ENCODE results near the gene NR1I3. TPM values are rescaled to one million over a fixed set of nuclear protein-coding genes. Genes with fewer than 3 reads are reported as not detected.
A peak's percentile ranks its signal among the peaks of the same experiment; 100 is the strongest.

NR1I3 gene
- total RNA-seq, 1 experiment from 2014 or later, result not detected

DNA sequence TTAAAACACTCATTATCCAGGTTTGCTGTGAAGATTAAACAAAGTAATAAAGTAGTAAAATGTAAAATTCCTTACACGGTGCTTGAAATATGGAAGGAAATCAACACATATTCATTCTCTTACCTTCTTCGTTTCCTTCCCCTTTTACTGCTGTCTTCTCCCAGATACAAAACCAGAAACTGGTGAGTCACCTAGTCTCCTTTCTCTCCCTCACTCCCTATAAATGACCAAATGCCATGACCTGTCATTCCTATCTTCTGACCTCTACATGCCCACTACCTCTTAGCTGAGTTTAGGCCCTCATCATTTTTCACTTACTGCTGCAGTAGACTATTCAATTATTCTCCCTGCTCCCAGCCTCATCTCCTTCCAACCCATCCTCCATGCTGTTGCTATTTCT is 4.3 kb upstream of the NR1I3 start:
- no peaks in the 10 kb centered on the region for H3K79me2 ChIP-seq (ENCODE audit: low read length)
- no peaks in the 10 kb centered on the region for H3K4me1 ChIP-seq (ENCODE audit: low read length)
- H3K27ac ChIP-seq (ENCODE audit: low read length), result no peak overlapping the region
- H4K20me1 ChIP-seq (ENCODE audit: insufficient read depth, low read depth, low read length), result no peaks in the 10 kb centered on the region
- no peak overlapping the region for H3K4me2 ChIP-seq (ENCODE audit: low read depth, low read length, poor library complexity, severe bottlenecking)
- no peaks in the 10 kb centered on the region for H3K9me3 ChIP-seq (ENCODE audit: low read length)
- no peak overlapping the region for H3K4me3 ChIP-seq (ENCODE audit: low read length)
- no peaks in the 10 kb centered on the region for H3K9me2 ChIP-seq (replicated peaks; ENCODE audit: insufficient read depth, low read length)
- H3K9ac ChIP-seq (ENCODE audit: low read length), result no peak overlapping the region
- no peaks in the 10 kb centered on the region for H3K36me3 ChIP-seq (ENCODE audit: insufficient read depth, low read length)
- DNase-seq, result no peak
- no peaks in the 10 kb centered on the region for H3K27me3 ChIP-seq (ENCODE audit: low read length)
- no peak overlapping the region for H2AFZ ChIP-seq (ENCODE audit: low read length)

DNA sequence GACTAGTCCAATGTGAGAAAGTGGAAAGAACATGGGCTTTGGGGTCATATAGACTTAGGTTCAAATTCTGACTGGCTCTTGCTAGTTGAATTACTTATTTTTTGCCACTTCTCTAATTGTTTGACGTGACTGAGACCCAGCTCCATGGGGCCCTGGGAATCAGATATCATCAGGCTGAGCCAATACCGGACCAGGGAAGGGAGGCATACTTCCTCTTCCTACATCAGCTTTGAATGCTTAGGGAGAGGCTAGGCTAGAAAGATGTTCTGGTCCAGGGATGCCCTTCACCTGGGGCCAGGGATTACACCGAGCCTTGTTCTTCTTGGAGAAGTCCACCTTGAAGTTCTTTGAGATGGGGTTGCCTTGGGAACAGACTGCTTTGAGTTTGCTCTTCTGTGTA is 3.7 kb upstream of the NR1I3 start:
- H4K20me1 ChIP-seq (ENCODE audit: insufficient read depth, low read depth, low read length), result no peaks in the 10 kb centered on the region
- H3K9me2 ChIP-seq (replicated peaks; ENCODE audit: insufficient read depth, low read length), result no peaks in the 10 kb centered on the region
- no peak overlapping the region for H3K9ac ChIP-seq (ENCODE audit: low read length)
- no peaks in the 10 kb centered on the region for H3K4me1 ChIP-seq (ENCODE audit: low read length)
- no peaks in the 10 kb centered on the region for H3K9me3 ChIP-seq (ENCODE audit: low read length)
- H3K36me3 ChIP-seq (ENCODE audit: insufficient read depth, low read length), result no peaks in the 10 kb centered on the region
- no peak overlapping the region for H3K4me3 ChIP-seq (ENCODE audit: low read length)
- no peak for DNase-seq
- no peak overlapping the region for H3K27ac ChIP-seq (ENCODE audit: low read length)
- H3K79me2 ChIP-seq (ENCODE audit: low read length), result no peaks in the 10 kb centered on the region
- H3K27me3 ChIP-seq (ENCODE audit: low read length), result no peaks in the 10 kb centered on the region
- H3K4me2 ChIP-seq (ENCODE audit: low read depth, low read length, poor library complexity, severe bottlenecking), result no peak overlapping the region
- no peak overlapping the region for H2AFZ ChIP-seq (ENCODE audit: low read length)

DNA sequence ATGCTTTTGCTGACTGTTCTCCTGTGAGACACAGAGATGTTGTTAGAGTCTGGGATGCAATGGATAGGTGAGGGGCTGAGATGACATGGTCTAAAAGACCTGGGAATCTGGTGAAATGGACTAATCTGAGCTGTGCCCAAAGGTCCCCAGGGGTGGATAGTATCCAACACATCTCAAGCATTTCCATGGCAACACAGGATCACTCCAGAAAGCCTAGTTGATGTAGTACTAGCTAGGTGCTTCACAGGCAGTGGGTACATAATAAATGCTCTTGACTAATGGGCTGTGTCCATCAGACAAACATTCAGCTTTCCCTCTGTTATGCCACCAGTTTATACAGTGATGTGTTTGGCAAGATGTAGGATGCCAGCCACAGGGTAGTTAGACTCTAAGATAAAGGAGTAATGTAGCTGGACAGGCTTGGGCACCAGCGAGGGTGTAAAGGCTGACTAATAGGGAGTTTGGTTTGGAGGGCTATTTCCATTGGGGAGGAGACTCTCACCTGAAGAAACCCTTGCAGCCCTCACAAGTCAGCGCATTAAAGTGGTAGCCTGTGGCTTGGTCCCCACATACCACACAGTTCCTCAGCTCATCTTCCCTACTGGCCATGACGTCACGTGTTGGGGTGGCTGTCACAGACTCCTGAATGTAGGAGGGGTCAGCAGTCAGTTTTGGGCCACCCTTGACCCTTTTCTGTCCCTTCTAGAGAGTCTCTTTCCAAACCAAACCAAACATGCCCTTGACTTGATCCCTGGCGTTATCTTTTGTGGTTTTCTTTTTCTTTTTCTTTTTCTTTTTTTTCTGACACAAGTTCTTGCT is 1.8 kb downstream of the NR1I3 start:
- Histone ChIP-seq H3K79me2 (ENCODE audit: low read length) (no peaks in the 10 kb centered on the region), H3K9me2 (replicated peaks; ENCODE audit: insufficient read depth, low read length) (no peaks in the 10 kb centered on the region), H2AFZ (ENCODE audit: low read length) (no peak overlapping the region), H3K27ac (ENCODE audit: low read length) (no peak overlapping the region), H3K4me1 (ENCODE audit: low read length) (no peaks in the 10 kb centered on the region), H3K9me3 (ENCODE audit: low read length) (no peaks in the 10 kb centered on the region), H3K27me3 (ENCODE audit: low read length) (no peaks in the 10 kb centered on the region), H3K36me3 (ENCODE audit: insufficient read depth, low read length) (no peaks in the 10 kb centered on the region), H4K20me1 (ENCODE audit: insufficient read depth, low read depth, low read length) (no peaks in the 10 kb centered on the region), H3K9ac (ENCODE audit: low read length) (no peak overlapping the region), H3K4me2 (ENCODE audit: low read depth, low read length, poor library complexity, severe bottlenecking) (no peak overlapping the region), H3K4me3 (ENCODE audit: low read length) (no peak overlapping the region)
- DNase-seq, result no peak

DNA sequence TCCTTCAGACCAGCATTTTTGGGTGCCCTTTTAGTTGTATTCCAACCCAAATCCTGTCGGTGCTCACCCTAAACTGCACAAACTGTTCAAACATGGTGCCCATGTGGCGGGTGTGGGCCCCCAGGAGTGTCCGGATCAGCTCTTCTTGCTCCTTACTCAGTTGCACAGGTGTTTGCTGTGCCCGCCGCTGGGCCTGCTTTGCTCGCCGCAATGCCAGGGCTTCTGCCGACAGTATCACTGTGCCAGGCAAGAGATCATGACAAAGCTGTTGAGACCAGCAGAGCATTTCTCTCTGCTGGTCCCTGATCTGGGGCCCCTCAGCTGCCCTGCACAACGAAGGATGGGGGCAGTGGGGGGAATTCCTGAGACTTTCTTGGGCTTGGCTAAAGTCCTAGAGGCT is 4.9 kb downstream of the NR1I3 start:
- DNase-seq, result no peak
- H3K27me3 ChIP-seq (ENCODE audit: low read length), result no peaks in the 10 kb centered on the region
- peaks cover 12% of the 10 kb centered on the region; the same call in 1 of the 2 replicates for H3K36me3 ChIP-seq (ENCODE audit: insufficient read depth, low read length)

DNA sequence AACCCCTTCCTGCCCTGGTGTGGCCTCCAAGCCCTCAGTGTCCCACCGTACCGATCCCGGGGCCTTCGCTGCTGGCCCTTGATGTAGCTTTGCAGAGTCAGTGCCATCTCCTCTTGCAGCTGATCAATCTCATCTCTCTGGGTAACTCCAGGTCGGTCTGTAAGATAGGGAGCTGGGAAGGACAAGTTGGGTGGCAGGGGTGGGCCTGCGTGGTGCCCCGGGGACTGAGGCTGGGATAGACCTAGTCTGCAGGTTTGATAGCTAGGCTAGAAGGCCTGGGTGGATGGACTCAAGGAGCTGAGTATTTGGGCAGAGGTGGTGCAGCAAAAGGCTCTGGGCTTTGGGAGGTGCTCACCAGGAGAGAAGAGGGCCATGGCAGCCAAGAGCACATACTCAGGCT is 7.2 kb downstream of the NR1I3 start:
- H3K27ac ChIP-seq (ENCODE audit: low read length), result no peak overlapping the region
- no peak overlapping the region for H3K9ac ChIP-seq (ENCODE audit: low read length)
- 0 out of 2 replicates have a peak, but pooled peaks cover 4% of the 10 kb centered on the region for H3K79me2 ChIP-seq (ENCODE audit: low read length)
- no peak for DNase-seq
- H3K9me3 ChIP-seq (ENCODE audit: low read length), result no peaks in the 10 kb centered on the region
- no peaks in the 10 kb centered on the region for H3K9me2 ChIP-seq (replicated peaks; ENCODE audit: insufficient read depth, low read length)
- no peak overlapping the region for H3K4me2 ChIP-seq (ENCODE audit: low read depth, low read length, poor library complexity, severe bottlenecking)
- no peak overlapping the region for H2AFZ ChIP-seq (ENCODE audit: low read length)
- no peaks in the 10 kb centered on the region for H3K27me3 ChIP-seq (ENCODE audit: low read length)
- peaks cover 12% of the 10 kb centered on the region; the same call in 1 of the 2 replicates for H3K36me3 ChIP-seq (ENCODE audit: insufficient read depth, low read length)
- no peak overlapping the region for H3K4me3 ChIP-seq (ENCODE audit: low read length)
- H3K4me1 ChIP-seq (ENCODE audit: low read length), result peaks cover 14% of the 10 kb centered on the region
- H4K20me1 ChIP-seq (ENCODE audit: insufficient read depth, low read depth, low read length), result no peaks in the 10 kb centered on the region

More for the DNA sequence above, 4.9 kb downstream of the NR1I3 start:
- Histone ChIP-seq H3K9me3 (ENCODE audit: low read length) (no peaks in the 10 kb centered on the region), H4K20me1 (ENCODE audit: insufficient read depth, low read depth, low read length) (no peaks in the 10 kb centered on the region), H3K4me3 (ENCODE audit: low read length) (no peak overlapping the region), H2AFZ (ENCODE audit: low read length) (no peak overlapping the region), H3K79me2 (ENCODE audit: low read length) (no peaks in the 10 kb centered on the region), H3K4me2 (ENCODE audit: low read depth, low read length, poor library complexity, severe bottlenecking) (no peak overlapping the region), H3K4me1 (ENCODE audit: low read length) (no peaks in the 10 kb centered on the region), H3K9ac (ENCODE audit: low read length) (no peak overlapping the region), H3K27ac (ENCODE audit: low read length) (no peak overlapping the region), H3K9me2 (replicated peaks; ENCODE audit: insufficient read depth, low read length) (no peaks in the 10 kb centered on the region)

DNA sequence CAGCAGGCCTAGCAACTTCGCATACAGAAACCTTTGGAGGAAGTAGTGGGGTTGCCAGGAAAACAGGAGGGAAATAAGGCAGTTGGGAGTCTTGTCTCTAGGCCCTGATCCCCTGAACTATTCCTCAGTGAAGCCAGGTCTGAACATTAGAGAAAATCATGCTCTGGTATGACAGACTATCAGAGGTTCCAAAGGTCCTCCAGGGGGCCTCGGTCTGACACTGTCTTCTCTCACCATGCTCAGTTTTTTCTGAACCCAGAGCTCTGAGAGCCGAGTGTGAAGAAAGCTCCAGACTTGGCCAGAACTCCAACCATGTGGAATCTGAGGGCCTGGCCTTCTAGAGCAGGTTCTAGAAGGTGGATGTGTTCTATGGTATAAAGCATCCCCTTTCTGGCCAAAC is 8.1 kb downstream of the NR1I3 start:
- Histone ChIP-seq H3K9me3 (ENCODE audit: low read length) (no peaks in the 10 kb centered on the region), H3K79me2 (ENCODE audit: low read length) (0 out of 2 replicates have a peak, but pooled peaks cover 4% of the 10 kb centered on the region), H3K9me2 (replicated peaks; ENCODE audit: insufficient read depth, low read length) (no peaks in the 10 kb centered on the region), H3K4me3 (ENCODE audit: low read length) (no peak overlapping the region), H3K9ac (ENCODE audit: low read length) (no peak overlapping the region), H2AFZ (ENCODE audit: low read length) (no peak overlapping the region), H3K4me2 (ENCODE audit: low read depth, low read length, poor library complexity, severe bottlenecking) (no peak overlapping the region), H4K20me1 (ENCODE audit: insufficient read depth, low read depth, low read length) (no peaks in the 10 kb centered on the region), H3K4me1 (ENCODE audit: low read length) (peaks cover 20% of the 10 kb centered on the region), H3K27ac (ENCODE audit: low read length) (no peak overlapping the region), H3K36me3 (ENCODE audit: insufficient read depth, low read length) (peaks cover 12% of the 10 kb centered on the region; the same call in 1 of the 2 replicates), H3K27me3 (ENCODE audit: low read length) (no peaks in the 10 kb centered on the region)
- DNase-seq, result peak; percentile 73

DNA sequence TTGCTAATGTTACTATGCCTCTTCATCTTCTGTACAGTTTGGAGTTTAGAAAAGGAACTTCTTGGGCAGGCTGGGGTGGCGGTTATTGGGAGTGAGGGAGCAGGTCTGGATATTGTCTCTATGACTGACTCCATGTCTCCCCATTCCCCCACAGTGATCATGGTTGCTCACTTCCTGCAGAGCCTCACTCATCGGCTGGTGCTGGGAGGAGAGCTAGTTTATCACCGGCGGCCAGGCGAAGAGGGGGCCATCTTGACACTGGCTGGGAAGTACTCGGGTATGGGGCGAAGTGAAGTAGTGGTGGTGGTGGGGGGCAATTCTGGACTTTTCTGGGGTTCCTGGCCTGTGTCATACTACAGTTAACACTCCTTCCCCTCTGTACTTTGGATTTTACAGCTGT is 10.0 kb downstream of the NR1I3 start:
- DNase-seq, result no peak
- Histone ChIP-seq H3K4me1 (ENCODE audit: low read length) (peaks cover 20% of the 10 kb centered on the region), H3K27ac (ENCODE audit: low read length) (no peak overlapping the region), H3K9me2 (replicated peaks; ENCODE audit: insufficient read depth, low read length) (no peaks in the 10 kb centered on the region), H3K9me3 (ENCODE audit: low read length) (no peaks in the 10 kb centered on the region), H3K4me2 (ENCODE audit: low read depth, low read length, poor library complexity, severe bottlenecking) (peak overlapping the region; percentile 87), H3K36me3 (ENCODE audit: insufficient read depth, low read length) (peaks cover 12% of the 10 kb centered on the region; the same call in 1 of the 2 replicates), H3K9ac (ENCODE audit: low read length) (no peak overlapping the region), H3K4me3 (ENCODE audit: low read length) (no peak overlapping the region), H4K20me1 (ENCODE audit: insufficient read depth, low read depth, low read length) (no peaks in the 10 kb centered on the region), H3K27me3 (ENCODE audit: low read length) (no peaks in the 10 kb centered on the region), H3K79me2 (ENCODE audit: low read length) (0 out of 2 replicates have a peak, but pooled peaks cover 4% of the 10 kb centered on the region), H2AFZ (ENCODE audit: low read length) (no peak overlapping the region)

DNA sequence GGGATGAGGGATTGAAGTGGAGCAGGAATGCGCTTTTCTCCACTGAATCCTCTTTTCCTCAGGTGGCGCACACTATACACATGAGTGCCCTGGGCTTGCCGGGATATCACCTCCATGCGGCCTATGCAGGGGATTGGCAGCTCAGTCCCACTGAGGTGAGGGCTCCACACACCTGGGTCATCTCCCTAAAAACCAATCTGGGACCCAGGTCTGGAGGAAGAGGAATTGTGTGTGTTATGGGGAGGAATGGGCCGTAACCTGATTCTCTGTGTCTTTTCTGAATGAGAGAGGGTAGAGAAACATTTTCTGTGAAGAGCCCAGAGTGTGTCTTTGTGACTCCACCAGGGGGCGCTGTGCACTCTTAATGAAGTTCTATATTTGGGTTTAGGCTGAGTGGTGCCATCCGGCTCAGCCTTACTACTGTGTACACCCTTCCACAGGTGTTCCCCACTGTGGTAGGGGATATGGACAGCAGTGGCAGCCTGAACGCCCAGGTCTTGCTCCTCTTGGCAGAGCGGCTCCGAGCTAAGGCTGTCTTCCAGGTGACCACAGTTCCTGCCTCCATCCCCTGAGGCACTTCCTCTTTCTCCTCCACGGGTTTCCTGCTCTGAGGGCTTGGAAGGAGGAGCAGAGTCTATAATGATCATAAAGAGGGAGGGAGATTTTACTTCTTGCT is 10.7 kb downstream of the NR1I3 start:
- peak overlapping the region; percentile 87 for H3K4me2 ChIP-seq (ENCODE audit: low read depth, low read length, poor library complexity, severe bottlenecking)
- H3K27ac ChIP-seq (ENCODE audit: low read length), result peak overlapping the region; percentile 43
- no peaks in the 10 kb centered on the region for H3K27me3 ChIP-seq (ENCODE audit: low read length)

More for the DNA sequence above, 10.7 kb downstream of the NR1I3 start:
- Histone ChIP-seq H3K4me3 (ENCODE audit: low read length) (peak overlapping the region; percentile 79), H3K9me2 (replicated peaks; ENCODE audit: insufficient read depth, low read length) (no peaks in the 10 kb centered on the region), H3K9ac (ENCODE audit: low read length) (peak overlapping the region; percentile 73), H3K9me3 (ENCODE audit: low read length) (no peaks in the 10 kb centered on the region), H3K4me1 (ENCODE audit: low read length) (peaks cover 20% of the 10 kb centered on the region), H2AFZ (ENCODE audit: low read length) (peak overlapping the region; percentile 53; the same call in 1 of the 2 replicates), H4K20me1 (ENCODE audit: insufficient read depth, low read depth, low read length) (no peaks in the 10 kb centered on the region), H3K79me2 (ENCODE audit: low read length) (0 out of 2 replicates have a peak, but pooled peaks cover 4% of the 10 kb centered on the region), H3K36me3 (ENCODE audit: insufficient read depth, low read length) (peaks cover 12% of the 10 kb centered on the region; the same call in 1 of the 2 replicates)
- peak; percentile 95 for DNase-seq
